ENCODE measurements around the gene SF3B3.

- no peak for TF ChIP-seq POLR2A (IDR thresholded peaks at IDR 0.05)
- no peak for TF ChIP-seq CTCF (IDR thresholded peaks at IDR 0.05)
- no peak for TF ChIP-seq POLR2AphosphoS5 (IDR thresholded peaks at IDR 0.05)
- no peak for TF ChIP-seq EP300 (IDR thresholded peaks at IDR 0.05)
Measured at GRCh38 chr16:70478169-70478568, 45.4 kb upstream of the SF3B3 start.

Measured in upper lobe of left lung (tissue), 4 donors.